K562 (cell line): ENCODE data around the gene SLC7A5. TPM values are rescaled to one million over a fixed set of nuclear protein-coding genes. Genes with fewer than 3 reads are reported as not detected.
"Not testable (repeated sequence)": the region's sequence is repeated elsewhere in the genome, so short reads cannot be mapped to it uniquely, and the experiment has no call there.

Experiments
- ATAC-seq: fragments of 200-7000 bp; cut with Tn5 transposase; 3 replicates; pipeline ENCODE4 v1.9.1; 2020; ENCODE audit warnings: moderate library complexity
- BruUV-seq: library from RNA; stranded (reverse); fragments of 400-500 nt; replicated peaks from 2 replicates; lab custom pipeline; 2021; lab: Mats Ljungman, UMichigan
- CTCF ChIA-PET: fragments of 300-600 bp; formaldehyde crosslinking; extraction: SDS; loops from one replicate; lab custom pipeline; 2021; ENCODE audit warnings: low intra/inter-chr PET ratio; lab: Yijun Ruan, JAX
- POLR2A ChIA-PET: fragments of 300-600, 350-650 bp; sonication (Branson Sonifier 250); formaldehyde crosslinking; extraction: SDS; loops from one replicate; lab custom pipeline; 2021; ENCODE audit warnings: antibody characterized with exemption, inconsistent platforms; lab: Yijun Ruan, JAX
- DNase-seq, 4 experiments: peaks; one replicate each; pipeline versions ENCODE4 v3.0.0 to v3.0.0-alpha.2; 2011 to 2018; ENCODE audit warnings: low spot score in 3 of 4, mixed read lengths in 3 of 4; ENCODE audit errors: extremely low read depth in 1 of 4
- FAIRE-seq: peaks from 2 replicates; lab custom pipeline; 2011; peaks lifted over from hg19 to GRCh38; lab: Jason Lieb, UNC
- H2AFZ ChIP-seq: 2 replicates; pipeline ENCODE4 v1.6.0; 2011; ENCODE audit warnings: low read depth, low read length, control low read depth, inconsistent platforms
- H3K27ac ChIP-seq: fragments of 200-600 bp; 3 replicates; pipeline ENCODE4 v1.8.0; 2011; ENCODE audit warnings: low read depth, mild to moderate bottlenecking, control low read depth, inconsistent platforms, low read length, moderate library complexity, mixed read lengths; ENCODE audit errors: extremely low read depth
- H3K27me3 ChIP-seq, 2 experiments: fragments of 300-600 bp in 1 of 2; 2 replicates in 1 of 2; 3 replicates in 1 of 2; pipeline versions ENCODE4 v1.6.0 to v1.8.0; 2011; ENCODE audit warnings: inconsistent platforms in 2 of 2, low read length in 2 of 2, mild to moderate bottlenecking in 1 of 2, mixed read lengths in 1 of 2, moderate library complexity in 1 of 2; ENCODE audit not compliant: control insufficient read depth in 2 of 2, insufficient read depth in 2 of 2
- H3K36me3 ChIP-seq: fragments of 300-600 bp; 3 replicates; pipeline ENCODE4 v1.8.0; 2011; ENCODE audit warnings: mild to moderate bottlenecking, low read length, inconsistent platforms; ENCODE audit not compliant: control insufficient read depth, insufficient read depth
- H3K4me1 ChIP-seq, 2 experiments: fragments of 200-600 bp in 1 of 2; replicated peaks in 1 of 2; 2 replicates in 1 of 2; 3 replicates in 1 of 2; pipeline versions ENCODE4 v1.5.1 to v1.8.0; 2011; ENCODE audit warnings: inconsistent platforms in 2 of 2, low read length in 2 of 2, mild to moderate bottlenecking in 1 of 2, mixed read lengths in 1 of 2, moderate library complexity in 1 of 2; ENCODE audit not compliant: control insufficient read depth in 2 of 2, insufficient read depth in 2 of 2
- H3K4me2 ChIP-seq: 2 replicates; pipeline ENCODE4 v1.6.1; 2011; ENCODE audit warnings: low read length, control low read depth, inconsistent platforms, mixed read lengths; ENCODE audit not compliant: insufficient read depth
- H3K4me3 ChIP-seq: fragments of 200-600 bp; sonication (generic), shearing (Covaris generic); 2 replicates; pipeline ENCODE4 v1.5.1; 2016; ENCODE audit warnings: control low read depth, inconsistent platforms
- H3K79me2 ChIP-seq: fragments of 200-600 bp; 3 replicates; pipeline ENCODE4 v1.8.0; 2011; ENCODE audit warnings: low read length, inconsistent platforms; ENCODE audit not compliant: control insufficient read depth, insufficient read depth
- H3K9ac ChIP-seq, 2 experiments: 2 replicates each; pipeline versions ENCODE4 v1.6.0 to v1.6.1; 2011; ENCODE audit warnings: low read depth in 2 of 2, low read length in 2 of 2, control low read depth in 1 of 2, inconsistent platforms in 1 of 2, mild to moderate bottlenecking in 1 of 2, mixed read lengths in 1 of 2; ENCODE audit not compliant: insufficient read depth in 1 of 2
- H3K9me1 ChIP-seq: one replicate; pipeline ENCODE4 v1.6.0; 2011; ENCODE audit warnings: inconsistent platforms, mild to moderate bottlenecking, low read length, moderate library complexity; ENCODE audit not compliant: control insufficient read depth, insufficient read depth
- H3K9me3 ChIP-seq: replicated peaks from 2 replicates; pipeline ENCODE4 v1.5.1; 2011; ENCODE audit warnings: low read depth, low read length, inconsistent platforms; ENCODE audit not compliant: control insufficient read depth, insufficient read depth
- H4K20me1 ChIP-seq: replicated peaks from 2 replicates; pipeline ENCODE4 v1.6.1; 2011; ENCODE audit warnings: low read length, inconsistent platforms, mixed read lengths; ENCODE audit not compliant: control insufficient read depth, insufficient read depth
- EGR1 ChIP-seq: fragments of 450-650 bp; conservative IDR thresholded peaks from 2 replicates; pipeline ENCODE4 v1.6.1; 2017; ENCODE audit warnings: mild to moderate bottlenecking
- L3MBTL2 ChIP-seq: fragments of 450-650 bp; IDR thresholded peaks from 2 replicates; pipeline ENCODE4 v1.6.1; 2016; ENCODE audit warnings: mild to moderate bottlenecking, moderate library complexity
- MGA ChIP-seq: fragments of 450-650 bp; IDR thresholded peaks from 2 replicates; pipeline ENCODE4 v1.6.1; 2016; ENCODE audit warnings: mild to moderate bottlenecking, moderate library complexity
- WGBS: fragments of 100-300 bp; shearing (Covaris generic); methylation state at CpG from one replicate; pipeline ENCODE4 v1.1.6; 2016; ENCODE audit warnings: low coverage, mixed read lengths; ENCODE audit not compliant: insufficient coverage; ENCODE audit errors: missing lambda C conversion rate; 5-methylcytosine and 5-hydroxymethylcytosine counted together
- in situ Hi-C: fragments of 300-500 bp; cut with MboI; formaldehyde crosslinking; loops from 4 replicates; pipeline ENCODE4 v1.15.0; 2018; ENCODE audit warnings: inconsistent platforms, mixed read lengths
- intact Hi-C: fragments of 100-400 bp; cut with micrococcal nuclease; formaldehyde crosslinking; loops from 2 replicates; pipeline ENCODE4 v1.14.2; 2022
- polyA plus RNA-seq, 8 experiments: library from polyadenylated mRNA; depleted of rRNA in 4 of 8; stranded (reverse) in 5 of 8; unstranded in 3 of 8; fragments of >200 nt; fragmentation: Nextera tagmentation in 2 of 8; fragmentation: Illumina TruSeq in 1 of 8; extraction: Ambion mirVana in 2 of 8; extraction: Trizol in 1 of 8; gene quantifications; 2 replicates each; pipeline versions ENCODE4 v1.2.1 to v1.2.3, GENCODE V29; 2011 to 2014; ENCODE audit warnings: inconsistent platforms in 1 of 8, missing spikeins in 1 of 8
- total RNA-seq, 7 experiments: library from RNA; depleted of rRNA in 6 of 7; stranded (reverse); fragments of >200 nt in 6 of 7; fragmentation: Illumina TruSeq in 2 of 7; extraction: Trizol in 2 of 7; gene quantifications; 2 replicates each; pipeline versions ENCODE4 v1.2.1 to v1.2.3, GENCODE V29; 2011 to 2021; ENCODE audit warnings: low replicate concordance in 1 of 7

Gene SLC7A5
- total and polyA plus RNA-seq, 9 of the 15 experiments (the other 6 are each of a cell fraction or from before 2014, with no cell fraction given): 1.9 to 220 (median 18.6) TPM

- ChIA-PET CTCF (interaction anchor here (2.2 kb wide), 1 partner anchor 91 kb away, joined by 31 read pairs; no protein-coding TSS in a partner anchor), POLR2A (interaction anchor here (0.6 to 6.8 kb wide), 11 partner anchors 10 to 582 kb away, joined by 3 to 70 read pairs (median 3); partner anchors contain the start of genes BANP and KLHDC4)
- ATAC-seq, H3K4me2 ChIP-seq, BruUV-seq, H3K9me3 ChIP-seq, H3K9me1 ChIP-seq, H3K4me3 ChIP-seq, FAIRE-seq, DNase-seq, H3K9ac ChIP-seq, H2AFZ ChIP-seq, H3K27me3 ChIP-seq: not testable (repeated sequence)
- TF ChIP-seq L3MBTL2 (peak; percentile 20; the same call in 1 of the 2 replicates), MGA (peak; percentile 38; the same call in 1 of the 2 replicates), EGR1 (0 out of 2 replicates have a peak, but pooled peaks have one; percentile 6)
- peaks cover 15% of the 10 kb centered on the region for H4K20me1 ChIP-seq
- H3K36me3 ChIP-seq: peaks cover 16% of the 10 kb centered on the region; the same call in 2 of the 3 replicates
- in situ Hi-C loops: loop anchor here (5.0 kb wide), 1 partner anchor 93 kb away; no protein-coding TSS in a partner anchor
- H3K4me1 ChIP-seq: peaks cover 22 to 30% of the 10 kb centered on the region in 2 experiments
- peaks cover 42% of the 10 kb centered on the region for H3K79me2 ChIP-seq
- peak overlapping the region; percentile 58; the same call in 1 of the 3 replicates for H3K27ac ChIP-seq
- intact Hi-C loops: loop anchor here (2.0 kb wide), 2 partner anchors 19 to 39 kb away; no protein-coding TSS in a partner anchor
- 48% methylated on average over 5 of the region's 18 CpGs for WGBS
Observed at GRCh38 chr16:87869879-87870417, 641 bp upstream of the SLC7A5 start.
